Measurements from ENCODE around the gene FBLN2. TPM values are rescaled to one million over a fixed set of nuclear protein-coding genes. Genes with fewer than 3 reads are reported as not detected.

Gene FBLN2
- total RNA-seq, 1 donor from 2014 or later, result 67.5 TPM

GRCh38 chr3:13659221-13659969 is 110.5 kb downstream of the FBLN2 start:
- Mint-ChIP-seq H3K27me3 (ENCODE audit: low read depth) (peaks cover 42% of the 10 kb centered on the region), H3K4me3 (no peak overlapping the region), H3K27ac (no peak overlapping the region), H3K9me3 (no peaks in the 10 kb centered on the region), H3K36me3 (no peaks in the 10 kb centered on the region), H3K4me1 (peaks cover 19% of the 10 kb centered on the region)
- no peak for DNase-seq (ENCODE audit: low spot score in 2 of 2, unreplicated experiment in 2 of 2)
- TF ChIP-seq CTCF (IDR thresholded peaks at IDR 0.05; ENCODE audit: unreplicated experiment), result no peak

DNA sequence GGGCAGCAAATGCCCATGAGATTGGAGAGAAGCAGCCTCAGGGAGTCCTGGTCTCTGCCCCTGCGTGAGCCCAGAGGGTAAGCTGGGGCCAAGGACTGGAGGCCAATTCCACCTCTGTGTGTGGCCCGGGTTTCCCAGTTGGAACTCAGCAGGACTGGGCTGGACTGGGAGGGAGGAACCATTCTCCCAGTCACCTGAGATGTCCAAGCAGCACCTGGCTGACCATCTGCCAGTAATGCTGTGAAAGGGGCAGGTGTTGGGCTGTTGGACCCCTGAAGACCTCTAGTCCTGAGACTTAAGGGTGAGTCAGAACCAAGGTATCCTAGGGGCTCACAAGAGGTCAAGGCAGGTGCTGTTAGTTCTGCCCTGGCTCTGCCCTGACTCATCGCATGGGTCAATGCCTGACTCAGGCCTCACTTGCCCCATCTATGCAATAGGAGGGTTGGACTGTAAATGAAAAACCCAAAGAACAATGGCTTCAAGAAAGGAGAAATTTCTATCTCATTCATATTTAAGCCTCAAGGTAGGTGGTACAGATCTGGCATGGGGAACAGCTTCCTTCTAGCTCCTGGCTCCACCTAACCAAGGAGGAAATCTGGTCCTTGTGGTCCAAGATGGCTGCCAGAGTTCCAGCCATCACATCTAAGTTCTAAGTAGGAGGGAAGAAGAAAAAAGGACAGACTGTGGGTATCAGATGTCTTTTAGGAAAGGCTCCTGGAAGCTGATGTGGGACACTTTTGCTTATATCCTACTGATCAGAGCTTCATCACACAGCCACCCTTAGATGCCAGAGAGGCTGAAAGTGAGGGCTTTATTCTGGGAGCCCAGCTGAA is 111.3 kb downstream of the FBLN2 start:
- no peak for TF ChIP-seq CTCF (IDR thresholded peaks at IDR 0.05; ENCODE audit: unreplicated experiment)
- Mint-ChIP-seq H3K27me3 (ENCODE audit: low read depth) (peaks cover 37% of the 10 kb centered on the region), H3K4me1 (peaks cover 19% of the 10 kb centered on the region), H3K9me3 (no peaks in the 10 kb centered on the region), H3K4me3 (no peak overlapping the region), H3K36me3 (no peaks in the 10 kb centered on the region), H3K27ac (no peak overlapping the region)
- DNase-seq (ENCODE audit: low spot score in 2 of 2, unreplicated experiment in 2 of 2), result no peak

- H3K27ac Mint-ChIP-seq, result peak overlapping the region; percentile 6
Measured at GRCh38 chr3:13661121-13661520, 112.2 kb downstream of the FBLN2 start.

DNA sequence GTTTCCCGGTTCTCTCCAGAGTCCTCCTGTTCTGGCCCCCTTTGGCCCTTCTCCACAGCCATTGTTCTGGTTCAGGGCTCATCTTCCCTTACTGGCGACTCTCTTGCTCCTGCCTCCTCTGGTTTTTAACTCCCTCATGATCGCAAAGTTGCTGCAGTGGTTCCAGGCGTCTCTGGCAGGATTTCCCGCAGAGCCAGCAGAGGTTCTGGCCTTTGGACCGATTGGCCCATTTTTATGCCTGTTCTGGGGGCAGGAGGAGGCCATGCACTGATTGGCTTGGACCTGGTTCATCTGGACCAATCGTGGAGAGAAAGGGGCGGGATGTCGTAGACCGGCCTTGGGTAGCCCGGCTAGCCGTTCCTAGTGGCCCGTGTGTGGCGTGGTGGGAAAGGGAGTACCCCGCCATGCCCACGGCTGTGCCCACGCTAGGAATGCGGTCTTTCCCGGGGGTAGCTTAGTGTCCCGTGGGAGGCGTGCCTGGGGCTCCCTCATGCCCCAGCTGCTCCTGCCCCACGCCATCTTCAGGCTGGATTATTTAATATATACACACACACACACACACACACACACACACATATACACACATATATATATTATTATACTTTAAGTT is 113.4 kb downstream of the FBLN2 start:
- Mint-ChIP-seq H3K36me3 (no peaks in the 10 kb centered on the region), H3K4me3 (no peak overlapping the region), H3K9me3 (no peaks in the 10 kb centered on the region), H3K27ac (no peak overlapping the region), H3K4me1 (peaks cover 16% of the 10 kb centered on the region), H3K27me3 (ENCODE audit: low read depth) (peaks cover 20% of the 10 kb centered on the region)
- no peak for TF ChIP-seq CTCF (IDR thresholded peaks at IDR 0.05; ENCODE audit: unreplicated experiment)
- no peak for DNase-seq (ENCODE audit: low spot score in 2 of 2, unreplicated experiment in 2 of 2)

More at GRCh38 chr3:13661121-13661520, 112.2 kb downstream of the FBLN2 start:
- H3K9me3 Mint-ChIP-seq, result no peaks in the 10 kb centered on the region
- H3K4me1 Mint-ChIP-seq, result peaks cover 16% of the 10 kb centered on the region
- TF ChIP-seq CTCF (IDR thresholded peaks at IDR 0.05; ENCODE audit: unreplicated experiment), result no peak
- DNase-seq (ENCODE audit: low spot score in 2 of 2, unreplicated experiment in 2 of 2), result peak in 1 of 2 experiments; percentile 41
- no peak overlapping the region for H3K4me3 Mint-ChIP-seq
- peaks cover 29% of the 10 kb centered on the region for H3K27me3 Mint-ChIP-seq (ENCODE audit: low read depth)
- no peaks in the 10 kb centered on the region for H3K36me3 Mint-ChIP-seq

DNA sequence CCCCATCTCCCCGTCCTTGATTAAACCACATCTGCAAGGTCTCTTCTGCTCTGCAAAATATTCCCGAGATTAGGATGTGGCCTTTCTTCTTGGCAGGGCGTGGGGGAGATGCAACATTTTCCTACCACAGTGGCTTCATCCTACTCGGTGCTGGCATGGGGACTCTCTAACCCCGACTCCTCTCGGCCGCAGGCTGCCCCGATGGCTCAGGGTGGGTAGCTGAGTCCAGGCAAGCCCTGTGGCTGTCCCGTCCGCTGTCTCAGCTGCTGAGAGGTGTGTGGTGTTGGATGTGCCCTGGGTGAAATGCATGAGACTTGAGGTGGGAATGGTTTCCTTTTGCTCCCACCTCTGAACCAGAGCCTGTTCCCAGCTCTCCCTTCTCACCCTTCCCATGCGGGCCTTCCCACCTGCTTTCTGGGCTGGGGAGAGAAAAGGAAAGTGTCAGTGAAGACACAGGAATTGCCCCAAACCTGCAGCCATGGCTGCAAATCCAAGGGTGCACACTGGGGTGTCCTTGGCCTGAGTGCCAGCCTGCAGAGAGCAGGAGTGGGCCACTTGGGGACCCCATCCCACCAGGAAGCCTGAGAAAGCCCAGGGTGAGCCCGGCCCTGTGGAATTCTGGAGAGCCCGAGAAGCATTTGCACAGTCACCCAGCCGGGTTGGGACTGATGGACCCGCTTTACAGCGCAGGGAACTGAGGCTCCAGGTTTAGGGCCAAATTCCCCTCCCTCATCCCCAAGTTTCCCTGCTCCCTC is 115.0 kb downstream of the FBLN2 start:
- Mint-ChIP-seq H3K4me3 (no peak overlapping the region), H3K27ac (no peak overlapping the region), H3K27me3 (ENCODE audit: low read depth) (peaks cover 8% of the 10 kb centered on the region), H3K4me1 (peaks cover 15% of the 10 kb centered on the region), H3K9me3 (no peaks in the 10 kb centered on the region), H3K36me3 (no peaks in the 10 kb centered on the region)
- DNase-seq (ENCODE audit: low spot score in 2 of 2, unreplicated experiment in 2 of 2), result no peak
- no peak for TF ChIP-seq CTCF (IDR thresholded peaks at IDR 0.05; ENCODE audit: unreplicated experiment)
